Vagina (tissue), 2 donors: ENCODE measurements around the gene UMODL1. TPM values are rescaled to one million over a fixed set of nuclear protein-coding genes. Genes with fewer than 3 reads are reported as not detected.

Experiments
- DNase-seq, 2 donors: peaks; one replicate each; pipeline ENCODE4 v3.0.0-alpha.2; 2017; ENCODE audit errors: extremely low spot score in 2 of 2
- H3K27ac ChIP-seq: fragments of 200-600 bp; sonication (generic); one replicate; pipeline ENCODE4 v1.5.1; 2019
- H3K27me3 ChIP-seq: fragments of 200-600 bp; sonication (generic); one replicate; pipeline ENCODE4 v1.5.1; 2019
- H3K36me3 ChIP-seq, 2 donors: fragments of 200-600 bp; sonication (generic); one replicate each; pipeline ENCODE4 v1.5.1; 2017 to 2019
- H3K4me1 ChIP-seq: fragments of 200-600 bp; sonication (generic); one replicate; pipeline ENCODE4 v1.5.1; 2019
- H3K4me3 ChIP-seq, 2 donors: fragments of 200-600 bp; sonication (generic); 1 replicate in 1 of 2; 2 replicates in 1 of 2; pipeline ENCODE4 v1.5.1; 2016 to 2019
- H3K9me3 ChIP-seq: fragments of 200-600 bp; sonication (generic); one replicate; pipeline ENCODE4 v1.5.1; 2019
- POLR2A ChIP-seq, 2 donors: fragments of 450-650 bp; IDR thresholded peaks; one replicate each; pipeline ENCODE4 v1.6.1; 2017; ENCODE audit warnings: antibody characterized with exemption in 2 of 2, mild to moderate bottlenecking in 2 of 2, moderate library complexity in 2 of 2
- POLR2AphosphoS5 ChIP-seq, 2 donors: sonication (generic); formaldehyde crosslinking; IDR thresholded peaks; one replicate each; pipeline ENCODE4 v1.9.0; 2017; ENCODE audit warnings: antibody characterized with exemption in 2 of 2, mild to moderate bottlenecking in 2 of 2, low read depth in 1 of 2; ENCODE audit not compliant: insufficient read depth in 1 of 2
- intact Hi-C: fragments of 100-400 bp; cut with DNase I; formaldehyde crosslinking; loops from one replicate; pipeline ENCODE4 v1.15.1; 2023
- total RNA-seq: library from RNA; depleted of rRNA; stranded (reverse); fragments of >200 nt; gene quantifications from one replicate; pipeline ENCODE4 v1.2.3, GENCODE V29; 2016
- TF ChIP-seq, protein P1 (sequence below), 3 experiments: fragments of 450-650 bp in 2 of 3; fragments of 200-600 bp in 1 of 3; sonication (generic) in 1 of 3; IDR thresholded peaks; one replicate each; pipeline ENCODE4 v1.5.1; 2017 to 2019; ENCODE audit warnings: antibody characterized with exemption in 3 of 3, mild to moderate bottlenecking in 2 of 3, moderate library complexity in 2 of 3

UMODL1 gene
- total RNA-seq, 1 donor from 2014 or later, result not detected

DNA sequence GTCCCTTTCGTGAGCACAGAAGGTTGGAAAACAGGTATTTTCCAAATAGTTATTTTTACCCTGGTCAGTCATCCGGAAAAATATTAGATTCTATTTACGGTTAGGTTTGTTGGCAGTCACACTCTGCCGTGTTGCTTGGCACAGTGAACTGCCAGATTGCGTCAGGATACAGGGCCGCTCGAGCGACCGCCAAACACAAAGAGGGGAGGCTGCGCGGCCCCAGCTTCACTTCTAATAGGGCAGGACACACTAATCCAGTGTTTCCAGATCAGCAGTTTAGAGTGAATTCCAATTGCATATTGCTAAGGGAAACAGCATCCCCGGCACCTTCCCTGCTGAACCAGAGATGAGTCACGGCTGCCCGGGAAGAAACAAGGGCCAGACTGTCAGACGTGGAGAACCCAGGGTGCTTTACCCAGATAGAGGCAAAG lies 22.9 kb downstream of the UMODL1 start:
- Histone ChIP-seq H3K36me3 (no peaks in the 10 kb centered on the region), H3K27me3 (no peaks in the 10 kb centered on the region), H3K4me3 (no peak overlapping the region), H3K4me1 (peaks cover 26% of the 10 kb centered on the region), H3K27ac (peak overlapping the region; percentile 18), H3K9me3 (no peaks in the 10 kb centered on the region)
- intact Hi-C loops, result no loop called here
- TF ChIP-seq POLR2A (IDR thresholded peaks at IDR 0.05) (no peak), POLR2AphosphoS5 (IDR thresholded peaks at IDR 0.05; ENCODE audit: insufficient read depth in 1 of 2, low read depth in 1 of 2) (peak; percentile 57 to 61)
- DNase-seq, result no peak

- TF ChIP-seq POLR2AphosphoS5 (IDR thresholded peaks at IDR 0.05; ENCODE audit: insufficient read depth in 1 of 2, low read depth in 1 of 2) (no peak), POLR2A (IDR thresholded peaks at IDR 0.05) (no peak)
- TF ChIP-seq, protein P1, sequence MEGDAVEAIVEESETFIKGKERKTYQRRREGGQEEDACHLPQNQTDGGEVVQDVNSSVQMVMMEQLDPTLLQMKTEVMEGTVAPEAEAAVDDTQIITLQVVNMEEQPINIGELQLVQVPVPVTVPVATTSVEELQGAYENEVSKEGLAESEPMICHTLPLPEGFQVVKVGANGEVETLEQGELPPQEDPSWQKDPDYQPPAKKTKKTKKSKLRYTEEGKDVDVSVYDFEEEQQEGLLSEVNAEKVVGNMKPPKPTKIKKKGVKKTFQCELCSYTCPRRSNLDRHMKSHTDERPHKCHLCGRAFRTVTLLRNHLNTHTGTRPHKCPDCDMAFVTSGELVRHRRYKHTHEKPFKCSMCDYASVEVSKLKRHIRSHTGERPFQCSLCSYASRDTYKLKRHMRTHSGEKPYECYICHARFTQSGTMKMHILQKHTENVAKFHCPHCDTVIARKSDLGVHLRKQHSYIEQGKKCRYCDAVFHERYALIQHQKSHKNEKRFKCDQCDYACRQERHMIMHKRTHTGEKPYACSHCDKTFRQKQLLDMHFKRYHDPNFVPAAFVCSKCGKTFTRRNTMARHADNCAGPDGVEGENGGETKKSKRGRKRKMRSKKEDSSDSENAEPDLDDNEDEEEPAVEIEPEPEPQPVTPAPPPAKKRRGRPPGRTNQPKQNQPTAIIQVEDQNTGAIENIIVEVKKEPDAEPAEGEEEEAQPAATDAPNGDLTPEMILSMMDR (IDR thresholded peaks at IDR 0.05), result no peak
- no peaks in the 10 kb centered on the region for H3K9me3 ChIP-seq
- H3K27me3 ChIP-seq, result no peaks in the 10 kb centered on the region
- no peak for DNase-seq
- no peaks in the 10 kb centered on the region for H3K36me3 ChIP-seq
- intact Hi-C loops, result no loop called here
- H3K4me1 ChIP-seq, result peaks cover 26% of the 10 kb centered on the region
- H3K27ac ChIP-seq, result no peak overlapping the region
- H3K4me3 ChIP-seq, result no peak overlapping the region
Measured at GRCh38 chr21:42094811-42095210, 23.7 kb downstream of the UMODL1 start.

- Histone ChIP-seq H3K36me3 (no peaks in the 10 kb centered on the region), H3K9me3 (no peaks in the 10 kb centered on the region), H3K27me3 (no peaks in the 10 kb centered on the region), H3K4me1 (peaks cover 26% of the 10 kb centered on the region), H3K27ac (no peak overlapping the region), H3K4me3 (no peak overlapping the region)
- TF ChIP-seq, protein P1 (IDR thresholded peaks at IDR 0.05), result no peak
- no peak for TF ChIP-seq POLR2A (IDR thresholded peaks at IDR 0.05)
- no peak for TF ChIP-seq POLR2AphosphoS5 (IDR thresholded peaks at IDR 0.05; ENCODE audit: insufficient read depth in 1 of 2, low read depth in 1 of 2)
- intact Hi-C loops, result no loop called here
- DNase-seq, result no peak
Measured at GRCh38 chr21:42095581-42095980, 24.5 kb downstream of the UMODL1 start.

DNA sequence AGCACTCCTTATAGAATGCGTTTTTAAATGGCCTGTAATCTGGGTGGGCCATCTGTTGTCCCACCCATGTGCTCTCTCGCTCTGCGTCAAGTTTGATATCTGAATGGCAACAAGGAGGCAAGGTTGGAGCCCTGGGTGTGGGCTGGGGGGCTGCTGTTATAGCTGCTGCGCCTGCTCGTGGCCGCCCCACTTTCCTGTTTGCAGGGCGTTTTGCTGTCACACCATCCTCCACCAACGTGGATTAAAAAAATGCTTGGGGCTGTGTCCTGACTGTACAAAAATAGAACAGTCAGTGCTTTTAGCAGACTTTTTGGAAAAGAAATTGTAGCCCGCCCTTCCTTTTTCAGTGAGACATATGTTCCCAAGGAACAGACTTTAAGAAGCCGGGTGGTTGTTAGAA lies 25.4 kb downstream of the UMODL1 start:
- Histone ChIP-seq H3K4me1 (peaks cover 21% of the 10 kb centered on the region), H3K9me3 (no peaks in the 10 kb centered on the region), H3K4me3 (no peak overlapping the region), H3K36me3 (no peaks in the 10 kb centered on the region), H3K27ac (peak overlapping the region; percentile 72), H3K27me3 (no peaks in the 10 kb centered on the region)
- no peak for DNase-seq
- intact Hi-C loops, result no loop called here
- TF ChIP-seq, protein P1 (IDR thresholded peaks at IDR 0.05), result no peak
- no peak for TF ChIP-seq POLR2AphosphoS5 (IDR thresholded peaks at IDR 0.05; ENCODE audit: insufficient read depth in 1 of 2, low read depth in 1 of 2)

DNA sequence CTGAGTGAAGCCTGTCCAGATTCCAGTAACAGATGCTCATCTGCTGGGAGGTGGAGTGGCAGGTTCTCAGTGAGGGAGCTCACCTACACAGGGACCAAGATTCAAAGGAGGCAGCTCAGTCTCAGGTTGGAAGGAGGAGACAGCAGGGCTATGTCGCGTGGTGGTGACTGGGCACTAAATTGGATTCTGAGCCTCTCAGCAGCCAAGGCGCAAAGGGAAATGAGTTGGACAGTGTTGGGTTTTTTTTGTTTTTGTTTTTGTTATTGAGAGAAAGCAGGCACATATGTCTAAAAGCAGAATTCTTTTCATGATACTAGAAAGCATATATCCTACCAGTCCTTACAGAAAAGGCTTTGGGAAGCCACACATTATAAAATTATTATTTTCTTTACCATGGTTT lies 26.2 kb downstream of the UMODL1 start:
- H3K4me1 ChIP-seq, result peaks cover 21% of the 10 kb centered on the region
- no peaks in the 10 kb centered on the region for H3K9me3 ChIP-seq
- TF ChIP-seq, protein P1 (IDR thresholded peaks at IDR 0.05), result no peak
- TF ChIP-seq POLR2A (IDR thresholded peaks at IDR 0.05), result no peak
- TF ChIP-seq POLR2AphosphoS5 (IDR thresholded peaks at IDR 0.05; ENCODE audit: insufficient read depth in 1 of 2, low read depth in 1 of 2), result no peak
- H3K4me3 ChIP-seq, result no peak overlapping the region
- intact Hi-C loops, result no loop called here
- DNase-seq, result no peak
- peak overlapping the region; percentile 72 for H3K27ac ChIP-seq
- H3K27me3 ChIP-seq, result no peaks in the 10 kb centered on the region
- no peaks in the 10 kb centered on the region for H3K36me3 ChIP-seq
